Esophagus squamous epithelium (tissue), 4 donors: ENCODE data around the gene ZCCHC13.

Source experiments
- CTCF ChIP-seq, 6 experiments: fragments of 450-650 bp in 4 of 6; fragments of 200-600 bp in 2 of 6; sonication (generic) in 2 of 6; IDR thresholded peaks; one replicate each; pipeline ENCODE4 v1.5.1; 2016 to 2019; ENCODE audit warnings: antibody characterized with exemption in 6 of 6, mild to moderate bottlenecking in 4 of 6, moderate library complexity in 4 of 6
- POLR2A ChIP-seq, 4 donors: fragments of 450-650 bp; IDR thresholded peaks; one replicate each; pipeline ENCODE4 v1.6.1; 2017; ENCODE audit warnings: antibody characterized with exemption in 4 of 4, mild to moderate bottlenecking in 4 of 4, moderate library complexity in 3 of 4

DNA sequence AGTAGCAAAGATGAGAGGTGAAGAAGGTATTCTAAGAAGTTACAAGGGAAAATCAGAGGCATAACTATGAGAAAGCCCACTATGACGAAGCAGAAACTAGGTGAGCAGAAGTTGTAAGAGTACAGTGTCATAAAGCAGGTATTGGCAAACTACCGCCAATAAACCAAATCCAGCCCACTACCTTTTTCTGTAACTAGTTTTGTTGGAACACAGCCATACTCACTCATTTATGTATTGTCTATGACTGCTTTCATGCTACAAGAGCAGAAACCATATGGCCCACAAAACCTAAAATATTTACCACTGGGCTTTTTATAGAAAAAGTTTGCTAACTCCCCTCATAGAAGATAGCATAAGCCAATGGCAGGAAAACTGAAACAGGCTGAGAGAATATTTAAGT, 31.8 kb upstream of the ZCCHC13 start:
- TF ChIP-seq CTCF (IDR thresholded peaks at IDR 0.05) (no peak), POLR2A (IDR thresholded peaks at IDR 0.05) (no peak)
